ENCODE measurements around the gene TLCD1.

GRCh38 chr17:28714281-28714680 is 11.8 kb downstream of the TLCD1 start:
- TF ChIP-seq CTCF (IDR thresholded peaks at IDR 0.05): no peak
- no peak for TF ChIP-seq POLR2A (IDR thresholded peaks at IDR 0.05)

Measured in body of pancreas (tissue), 4 donors.